Smooth muscle cell (in vitro differentiated cells): ENCODE measurements around the gene MANBA. TPM values are rescaled to one million over a fixed set of nuclear protein-coding genes. Genes with fewer than 3 reads are reported as not detected.
A peak's percentile ranks its signal among the peaks of the same experiment; 100 is the strongest.

ENCODE experiments used
- DNase-seq: peaks from one replicate; lab custom pipeline; 2025; ENCODE audit not compliant: unreplicated experiment; lab: John Stamatoyannopoulos, UW
- H2AFZ ChIP-seq: fragments of 200-600 bp; sonication (generic); 2 replicates; pipeline ENCODE4 v1.6.0; 2016; ENCODE audit warnings: antibody characterized with exemption, low read depth, mild to moderate bottlenecking
- H3F3A ChIP-seq: fragments of 200-600 bp; sonication (generic); 2 replicates; pipeline ENCODE4 v1.6.0; 2017; ENCODE audit warnings: antibody characterized with exemption, low read depth
- H3K27ac ChIP-seq: fragments of 200-600 bp; sonication (generic); 2 replicates; pipeline ENCODE4 v1.5.1; 2016; ENCODE audit warnings: low read depth, mild to moderate bottlenecking
- H3K27me3 ChIP-seq: fragments of 200-600 bp; sonication (generic); 2 replicates; pipeline ENCODE4 v1.6.1; 2016; ENCODE audit warnings: low read depth, mild to moderate bottlenecking
- H3K36me3 ChIP-seq: fragments of 200-600 bp; sonication (generic); 2 replicates; pipeline ENCODE4 v1.5.1; 2016; ENCODE audit warnings: low read depth
- H3K4me1 ChIP-seq: fragments of 200-600 bp; sonication (generic); 2 replicates; pipeline ENCODE4 v1.5.1; 2016; ENCODE audit warnings: low read depth
- H3K4me2 ChIP-seq: fragments of 200-600 bp; sonication (generic); 2 replicates; pipeline ENCODE4 v1.6.0; 2016; ENCODE audit warnings: mild to moderate bottlenecking
- H3K4me3 ChIP-seq: fragments of 200-600 bp; sonication (generic); 2 replicates; pipeline ENCODE4 v1.5.1; 2016; ENCODE audit warnings: mild to moderate bottlenecking
- H3K79me2 ChIP-seq: fragments of 200-600 bp; sonication (generic); 2 replicates; pipeline ENCODE4 v1.6.0; 2016; ENCODE audit warnings: low read depth, mild to moderate bottlenecking
- H3K9ac ChIP-seq: fragments of 200-600 bp; sonication (generic); 2 replicates; pipeline ENCODE4 v1.6.0; 2016; ENCODE audit warnings: low read depth
- H3K9me3 ChIP-seq: fragments of 200-600 bp; sonication (generic); replicated peaks from 2 replicates; pipeline ENCODE4 v1.5.1; 2016; ENCODE audit warnings: low read depth
- H4K20me1 ChIP-seq: fragments of 200-600 bp; sonication (generic); 2 replicates; pipeline ENCODE4 v1.6.0; 2016; ENCODE audit warnings: low read depth
- CTCF ChIP-seq: fragments of 200-600 bp; sonication (generic); IDR thresholded peaks from 2 replicates; pipeline ENCODE4 v1.5.1; 2017; ENCODE audit warnings: borderline replicate concordance, mild to moderate bottlenecking, antibody characterized with exemption; ENCODE audit not compliant: insufficient read depth, poor library complexity, severe bottlenecking
- WGBS: methylation state at CpG from one replicate; pipeline ENCODE4 v1.1.7; 2016; ENCODE audit warnings: low lambda C conversion rate; 5-methylcytosine and 5-hydroxymethylcytosine counted together
- polyA plus RNA-seq: library from polyadenylated mRNA; unstranded; fragments of >200 nt; fragmentation: Nextera tagmentation; extraction: Ambion mirVana; gene quantifications from 2 replicates; pipeline ENCODE4 v1.2.1, GENCODE V29; 2016
- total RNA-seq: library from RNA; depleted of rRNA; stranded (reverse); fragments of >200 nt; gene quantifications from 2 replicates; pipeline ENCODE4 v1.2.3, GENCODE V29; 2014

Gene MANBA
- total and polyA plus RNA-seq, 2 experiments from 2014 or later = 58.1 to 99.9 TPM

GRCh38 chr4:102736636-102737549 is 23.9 kb downstream of the MANBA start:
- Histone ChIP-seq H2AFZ (no peak overlapping the region), H4K20me1 (peaks cover 11% of the 10 kb centered on the region), H3K4me3 (no peak overlapping the region), H3K4me2 (no peak overlapping the region), H3K27ac (peak overlapping the region; percentile 43), H3K36me3 (peaks cover 9% of the 10 kb centered on the region), H3K9me3 (no peaks in the 10 kb centered on the region), H3K27me3 (no peaks in the 10 kb centered on the region), H3F3A (peaks cover 7% of the 10 kb centered on the region), H3K4me1 (no peaks in the 10 kb centered on the region), H3K79me2 (peaks cover 92% of the 10 kb centered on the region), H3K9ac (no peak overlapping the region)
- 88% methylated on average over 11 of the region's 11 CpGs for WGBS
- no peak for TF ChIP-seq CTCF
- DNase-seq = no peak

- Histone ChIP-seq H3K9me3 (no peaks in the 10 kb centered on the region), H3K4me1 (no peaks in the 10 kb centered on the region), H3F3A (peaks cover 7% of the 10 kb centered on the region), H2AFZ (no peak overlapping the region), H3K9ac (no peak overlapping the region), H4K20me1 (peaks cover 13% of the 10 kb centered on the region), H3K36me3 (peaks cover 9% of the 10 kb centered on the region), H3K79me2 (peaks cover 90% of the 10 kb centered on the region), H3K27me3 (no peaks in the 10 kb centered on the region), H3K4me3 (no peak overlapping the region), H3K27ac (peak overlapping the region; percentile 77), H3K4me2 (no peak overlapping the region)
- DNase-seq = no peak
- TF ChIP-seq CTCF = no peak
- WGBS = 80% methylated on average over 1 of the region's 1 CpG
These were observed 25.2 kb downstream of the MANBA start for GRCh38 chr4:102735582-102735981.

GRCh38 chr4:102734591-102735385 is 26.0 kb downstream of the MANBA start:
- peak overlapping the region; percentile 37 for H3K9ac ChIP-seq
- H4K20me1 ChIP-seq = peaks cover 13% of the 10 kb centered on the region
- H2AFZ ChIP-seq = no peak overlapping the region
- no peaks in the 10 kb centered on the region for H3K27me3 ChIP-seq
- H3F3A ChIP-seq = peaks cover 7% of the 10 kb centered on the region
- no peak for TF ChIP-seq CTCF
- H3K9me3 ChIP-seq = no peaks in the 10 kb centered on the region
- no peaks in the 10 kb centered on the region for H3K4me1 ChIP-seq
- no peak for DNase-seq
- H3K4me2 ChIP-seq = no peak overlapping the region
- H3K36me3 ChIP-seq = peaks cover 2% of the 10 kb centered on the region
- H3K27ac ChIP-seq = peak overlapping the region; percentile 77
- H3K4me3 ChIP-seq = no peak overlapping the region
- peaks cover 85% of the 10 kb centered on the region for H3K79me2 ChIP-seq
- 93% methylated on average over 5 of the region's 5 CpGs for WGBS
